Measurements from ENCODE around the gene PAX6.

PAX6 gene

DNA sequence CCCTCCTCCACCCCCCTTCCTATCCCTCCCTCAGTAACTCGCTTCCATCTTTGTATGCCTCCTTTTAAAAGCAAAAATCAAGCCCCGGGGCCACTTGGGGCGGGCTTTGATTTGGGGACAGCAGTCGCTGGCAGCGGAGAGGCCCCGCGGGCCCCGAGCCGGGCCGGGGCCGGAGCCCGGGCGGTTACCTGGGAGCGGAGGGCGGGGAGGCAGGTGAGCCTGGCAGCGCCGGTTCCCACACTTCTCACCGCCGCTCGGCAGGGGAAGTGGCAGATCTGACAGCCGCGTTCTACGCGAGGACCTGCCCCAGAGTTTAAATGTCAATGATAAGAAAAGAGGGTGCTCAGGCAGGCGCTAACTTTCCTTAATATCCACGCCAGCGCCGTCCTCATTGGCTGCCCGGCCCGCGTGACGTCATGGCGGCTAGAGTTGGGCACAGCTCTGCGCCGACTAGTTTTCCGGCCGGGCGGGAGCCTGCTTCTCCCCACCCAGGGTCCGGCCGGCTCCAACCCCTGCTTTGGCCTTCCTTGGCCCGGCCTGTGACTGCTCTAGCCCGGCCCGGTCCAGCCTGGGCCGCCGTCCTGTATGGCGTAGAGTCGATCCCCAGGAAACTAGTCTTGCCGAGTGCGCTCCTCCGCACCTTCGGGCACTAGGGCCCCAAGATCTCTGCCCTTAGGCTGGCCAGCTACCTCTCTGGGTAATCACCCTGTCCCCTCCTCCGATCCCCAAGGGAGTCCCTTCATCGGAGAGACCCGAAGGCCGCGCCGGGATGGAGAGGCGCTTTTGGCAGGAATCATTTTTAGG is 6.7 kb upstream of the PAX6 start:
- TF ChIP-seq SIN3A (IDR thresholded peaks at IDR 0.05; ENCODE audit: borderline replicate concordance, insufficient read depth, low read length) (no peak), FOXP2 (optimal IDR thresholded peaks at IDR 0.05; ENCODE audit: borderline replicate concordance, extremely low read depth, extremely low read length, insufficient read depth) (no peak), TAF1 (IDR thresholded peaks at IDR 0.05; ENCODE audit: borderline replicate concordance, insufficient read depth, low read length) (no peak), POLR2AphosphoS5 (IDR thresholded peaks at IDR 0.05; ENCODE audit: low read depth, low read length) (no peak)
- TF ChIP-seq, protein P1, sequence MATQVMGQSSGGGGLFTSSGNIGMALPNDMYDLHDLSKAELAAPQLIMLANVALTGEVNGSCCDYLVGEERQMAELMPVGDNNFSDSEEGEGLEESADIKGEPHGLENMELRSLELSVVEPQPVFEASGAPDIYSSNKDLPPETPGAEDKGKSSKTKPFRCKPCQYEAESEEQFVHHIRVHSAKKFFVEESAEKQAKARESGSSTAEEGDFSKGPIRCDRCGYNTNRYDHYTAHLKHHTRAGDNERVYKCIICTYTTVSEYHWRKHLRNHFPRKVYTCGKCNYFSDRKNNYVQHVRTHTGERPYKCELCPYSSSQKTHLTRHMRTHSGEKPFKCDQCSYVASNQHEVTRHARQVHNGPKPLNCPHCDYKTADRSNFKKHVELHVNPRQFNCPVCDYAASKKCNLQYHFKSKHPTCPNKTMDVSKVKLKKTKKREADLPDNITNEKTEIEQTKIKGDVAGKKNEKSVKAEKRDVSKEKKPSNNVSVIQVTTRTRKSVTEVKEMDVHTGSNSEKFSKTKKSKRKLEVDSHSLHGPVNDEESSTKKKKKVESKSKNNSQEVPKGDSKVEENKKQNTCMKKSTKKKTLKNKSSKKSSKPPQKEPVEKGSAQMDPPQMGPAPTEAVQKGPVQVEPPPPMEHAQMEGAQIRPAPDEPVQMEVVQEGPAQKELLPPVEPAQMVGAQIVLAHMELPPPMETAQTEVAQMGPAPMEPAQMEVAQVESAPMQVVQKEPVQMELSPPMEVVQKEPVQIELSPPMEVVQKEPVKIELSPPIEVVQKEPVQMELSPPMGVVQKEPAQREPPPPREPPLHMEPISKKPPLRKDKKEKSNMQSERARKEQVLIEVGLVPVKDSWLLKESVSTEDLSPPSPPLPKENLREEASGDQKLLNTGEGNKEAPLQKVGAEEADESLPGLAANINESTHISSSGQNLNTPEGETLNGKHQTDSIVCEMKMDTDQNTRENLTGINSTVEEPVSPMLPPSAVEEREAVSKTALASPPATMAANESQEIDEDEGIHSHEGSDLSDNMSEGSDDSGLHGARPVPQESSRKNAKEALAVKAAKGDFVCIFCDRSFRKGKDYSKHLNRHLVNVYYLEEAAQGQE (IDR thresholded peaks at IDR 0.05; ENCODE audit: insufficient read depth in 1 of 2, low read depth in 2 of 2, low read length in 2 of 2): no peak

DNA sequence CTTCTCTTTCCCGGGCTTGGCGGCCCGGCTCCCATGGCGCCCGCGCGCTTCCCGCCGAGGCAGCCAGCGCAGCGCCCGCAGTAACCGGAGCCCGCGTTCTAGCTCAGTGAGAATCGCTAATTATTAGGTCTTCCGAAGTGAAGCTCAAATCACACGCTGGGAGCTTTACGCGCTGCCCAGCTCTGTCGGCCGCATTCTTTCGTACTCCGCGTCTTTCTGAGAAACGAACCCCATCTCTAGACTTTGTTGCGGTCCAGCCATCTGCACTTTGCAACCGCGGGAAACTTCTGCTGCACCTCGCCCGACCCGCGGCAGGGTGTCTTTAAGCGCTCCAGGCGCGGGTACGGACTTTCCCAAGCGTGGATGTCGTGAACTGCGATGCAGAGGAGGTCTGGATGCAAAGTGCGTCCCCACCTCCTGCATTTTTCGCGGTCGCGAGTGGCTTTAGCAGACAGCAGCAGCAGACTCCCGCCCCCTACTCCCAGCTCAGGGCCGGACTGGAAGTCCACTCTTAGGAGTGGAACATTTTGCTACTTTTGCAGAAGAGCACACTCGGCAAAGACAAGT is 6.0 kb upstream of the PAX6 start:
- TF ChIP-seq, protein P1 (IDR thresholded peaks at IDR 0.05; ENCODE audit: insufficient read depth in 1 of 2, low read depth in 2 of 2, low read length in 2 of 2): no peak
- TF ChIP-seq POLR2AphosphoS5 (IDR thresholded peaks at IDR 0.05; ENCODE audit: low read depth, low read length) (no peak), FOXP2 (optimal IDR thresholded peaks at IDR 0.05; ENCODE audit: borderline replicate concordance, extremely low read depth, extremely low read length, insufficient read depth) (no peak), SIN3A (IDR thresholded peaks at IDR 0.05; ENCODE audit: borderline replicate concordance, insufficient read depth, low read length) (no peak)

DNA sequence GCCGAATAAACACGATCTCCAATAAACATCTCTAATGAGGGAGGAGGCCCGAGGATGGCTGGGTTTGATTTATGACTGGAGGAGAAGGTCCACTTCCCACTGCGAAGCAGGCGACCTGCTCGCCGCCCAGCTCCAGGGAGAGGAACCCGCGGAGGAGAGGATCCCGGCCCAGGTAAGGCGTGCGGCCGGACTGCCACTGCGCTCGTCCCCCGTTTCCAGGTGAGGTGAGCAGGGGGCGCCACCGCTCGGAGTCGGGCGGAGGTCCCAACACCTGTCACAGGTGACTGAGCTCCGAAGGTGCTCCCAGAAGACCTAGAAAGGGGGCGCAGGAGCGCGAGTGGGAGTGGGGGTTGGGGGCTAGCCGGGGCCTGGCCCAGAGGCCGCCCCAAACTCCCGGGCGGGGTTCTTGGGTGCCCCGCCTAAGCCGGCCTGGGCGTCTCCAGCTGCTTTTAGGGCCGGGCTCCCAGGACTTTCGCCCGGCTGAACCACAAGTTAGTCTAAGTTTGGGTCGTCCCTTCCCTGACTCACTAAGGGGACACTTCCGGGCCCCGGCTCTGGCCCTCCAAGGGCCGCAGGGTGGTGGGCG is 5.4 kb upstream of the PAX6 start:
- TF ChIP-seq, protein P1 (IDR thresholded peaks at IDR 0.05; ENCODE audit: insufficient read depth in 1 of 2, low read depth in 2 of 2, low read length in 2 of 2): no peak
- TF ChIP-seq SIN3A (IDR thresholded peaks at IDR 0.05; ENCODE audit: borderline replicate concordance, insufficient read depth, low read length): no peak
- no peak for TF ChIP-seq TAF1 (IDR thresholded peaks at IDR 0.05; ENCODE audit: borderline replicate concordance, insufficient read depth, low read length)
- TF ChIP-seq POLR2AphosphoS5 (IDR thresholded peaks at IDR 0.05; ENCODE audit: low read depth, low read length): no peak
- TF ChIP-seq FOXP2 (optimal IDR thresholded peaks at IDR 0.05; ENCODE audit: borderline replicate concordance, extremely low read depth, extremely low read length, insufficient read depth): no peak

DNA sequence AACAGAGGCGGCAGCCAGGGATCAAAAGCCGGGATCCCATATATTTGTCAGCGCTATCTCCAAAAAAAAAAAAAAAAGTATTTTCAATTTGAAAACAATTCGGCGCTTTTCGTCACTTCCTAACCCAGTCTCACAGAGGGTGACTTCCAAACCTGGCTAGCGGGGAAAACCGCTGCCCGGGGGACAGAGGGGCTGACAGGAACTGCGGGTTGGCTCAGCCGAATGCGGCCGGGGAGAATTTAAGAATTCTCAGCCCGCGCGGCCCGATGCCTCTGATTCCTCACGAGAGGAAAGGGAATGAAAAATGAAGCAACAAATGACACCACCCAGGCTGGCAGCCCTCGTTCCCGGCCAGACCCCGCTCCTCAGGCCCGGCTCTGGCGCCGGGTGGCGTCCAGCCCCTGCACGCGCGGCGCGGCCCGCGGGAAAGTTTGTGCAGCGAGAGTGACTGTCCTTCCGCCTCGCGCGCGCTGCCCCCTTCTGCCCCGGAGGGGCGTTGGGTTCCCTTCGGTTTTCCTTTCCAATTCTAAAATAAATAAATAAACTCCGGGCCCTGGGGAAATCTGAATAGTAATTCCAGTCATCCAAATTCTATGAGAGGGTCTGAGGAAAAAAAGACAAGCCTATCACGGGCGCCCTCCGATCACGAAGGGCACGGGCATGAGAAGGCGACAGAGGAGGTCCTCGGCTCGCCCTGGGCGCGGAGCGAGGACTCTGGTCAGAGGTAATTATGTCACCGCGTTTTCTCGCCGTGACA is 4.8 kb upstream of the PAX6 start:
- TF ChIP-seq SIN3A (IDR thresholded peaks at IDR 0.05; ENCODE audit: borderline replicate concordance, insufficient read depth, low read length) (no peak), FOXP2 (optimal IDR thresholded peaks at IDR 0.05; ENCODE audit: borderline replicate concordance, extremely low read depth, extremely low read length, insufficient read depth) (no peak), POLR2AphosphoS5 (IDR thresholded peaks at IDR 0.05; ENCODE audit: low read depth, low read length) (no peak), TAF1 (IDR thresholded peaks at IDR 0.05; ENCODE audit: borderline replicate concordance, insufficient read depth, low read length) (no peak)
- TF ChIP-seq, protein P1 (IDR thresholded peaks at IDR 0.05; ENCODE audit: insufficient read depth in 1 of 2, low read depth in 2 of 2, low read length in 2 of 2): no peak
